HepG2 (cell line): ENCODE data around the gene MARF1. TPM values are rescaled to one million over a fixed set of nuclear protein-coding genes. Genes with fewer than 3 reads are reported as not detected.

Experiments used
- ATAD3A ChIP-seq: sonication (generic); formaldehyde crosslinking; IDR thresholded peaks from 2 replicates; pipeline ENCODE4 v1.4.0; 2020; ENCODE audit warnings: missing genetic modification reagents
- BHLHE40 ChIP-seq: IDR thresholded peaks from 2 replicates; pipeline ENCODE4 v1.6.1; 2011; ENCODE audit warnings: low read length, improper control_type of control experiment
- DBP ChIP-seq: sonication (generic); formaldehyde crosslinking; IDR thresholded peaks from 2 replicates; pipeline ENCODE4 v1.4.0; 2020; ENCODE audit warnings: missing genetic modification reagents; ENCODE audit errors: not compliant biosample characterization
- EED ChIP-seq: sonication (generic); formaldehyde crosslinking; IDR thresholded peaks from 2 replicates; pipeline ENCODE4 v1.5.0; 2020; ENCODE audit warnings: mild to moderate bottlenecking, missing genetic modification reagents
- FLYWCH1 ChIP-seq: sonication (generic); formaldehyde crosslinking; IDR thresholded peaks from 2 replicates; pipeline ENCODE4 v1.8.1; 2023; ENCODE audit warnings: mild to moderate bottlenecking, missing genetic modification reagents
- FOXK1 ChIP-seq: sonication (generic); formaldehyde crosslinking; IDR thresholded peaks from 2 replicates; pipeline ENCODE4 v1.4.0; 2020; ENCODE audit warnings: low read depth, missing genetic modification reagents, borderline replicate concordance
- GFI1 ChIP-seq: sonication (generic); formaldehyde crosslinking; IDR thresholded peaks from 2 replicates; pipeline ENCODE4 v1.5.0; 2020; ENCODE audit warnings: missing genetic modification reagents, mild to moderate bottlenecking, borderline replicate concordance
- GPBP1L1 ChIP-seq: sonication (generic); formaldehyde crosslinking; IDR thresholded peaks from 2 replicates; pipeline ENCODE4 v1.5.0; 2020; ENCODE audit warnings: mild to moderate bottlenecking, missing genetic modification reagents
- HNF4G ChIP-seq, 2 experiments: sonication (generic) in 1 of 2; formaldehyde crosslinking in 1 of 2; IDR thresholded peaks; 2 replicates each; pipeline versions ENCODE4 v1.4.0 to v1.6.1; 2011 to 2020; ENCODE audit warnings: borderline replicate concordance in 2 of 2, low read depth in 2 of 2, mild to moderate bottlenecking in 2 of 2, low read length in 1 of 2, missing genetic modification reagents in 1 of 2, moderate library complexity in 1 of 2
- HOXA5 ChIP-seq: sonication (generic); formaldehyde crosslinking; IDR thresholded peaks from 2 replicates; pipeline ENCODE4 v1.4.0; 2020; ENCODE audit warnings: missing genetic modification reagents
- KDM4B ChIP-seq: sonication (generic); formaldehyde crosslinking; IDR thresholded peaks from 2 replicates; pipeline ENCODE4 v1.4.0; 2020; ENCODE audit warnings: missing genetic modification reagents
- KLF11 ChIP-seq: IDR thresholded peaks from 2 replicates; pipeline ENCODE4 v1.6.1; 2016; ENCODE audit warnings: missing compliant biosample characterization
- NFYC ChIP-seq: IDR thresholded peaks from 2 replicates; pipeline ENCODE4 v1.6.1; 2016; ENCODE audit warnings: missing genetic modification reagents, missing compliant biosample characterization
- SOX6 ChIP-seq, 2 experiments: fragments of 450-650 bp in 1 of 2; sonication (generic) in 1 of 2; formaldehyde crosslinking in 1 of 2; IDR thresholded peaks; 2 replicates each; pipeline versions ENCODE4 v1.4.0 to v1.6.1; 2017 to 2020; ENCODE audit warnings: antibody characterized with exemption in 1 of 2, mild to moderate bottlenecking in 1 of 2, missing genetic modification reagents in 1 of 2
- TERF1 ChIP-seq: sonication (generic); formaldehyde crosslinking; IDR thresholded peaks from 2 replicates; pipeline ENCODE4 v1.8.0; 2022; ENCODE audit warnings: mild to moderate bottlenecking, missing genetic modification reagents, moderate library complexity
- ZBTB3 ChIP-seq: sonication (generic); formaldehyde crosslinking; IDR thresholded peaks from 2 replicates; pipeline ENCODE4 v1.4.0; 2020; ENCODE audit warnings: low read depth, mild to moderate bottlenecking, moderate library complexity, missing genetic modification reagents, borderline replicate concordance
- ZC3H4 ChIP-seq: sonication (generic); formaldehyde crosslinking; IDR thresholded peaks from 2 replicates; pipeline ENCODE4 v1.4.0; 2020; ENCODE audit warnings: missing genetic modification reagents, borderline replicate concordance
- ZNF143 ChIP-seq: sonication (generic); formaldehyde crosslinking; IDR thresholded peaks from 2 replicates; pipeline ENCODE4 v1.4.0; 2020; ENCODE audit warnings: missing genetic modification reagents
- ZNF232 ChIP-seq: sonication (generic); formaldehyde crosslinking; IDR thresholded peaks from 2 replicates; pipeline ENCODE4 v1.4.0; 2020; ENCODE audit warnings: missing genetic modification reagents, borderline replicate concordance
- ZNF331 ChIP-seq: sonication (generic); formaldehyde crosslinking; IDR thresholded peaks from 2 replicates; pipeline ENCODE4 v1.4.0; 2020; ENCODE audit warnings: missing genetic modification reagents
- ZNF33B ChIP-seq: sonication (generic); formaldehyde crosslinking; IDR thresholded peaks from 2 replicates; pipeline ENCODE4 v1.5.1; 2020; ENCODE audit warnings: mild to moderate bottlenecking, missing genetic modification reagents
- ZNF704 ChIP-seq: sonication (generic); formaldehyde crosslinking; IDR thresholded peaks from 2 replicates; pipeline ENCODE4 v1.8.1; 2023; ENCODE audit warnings: mild to moderate bottlenecking, inconsistent platforms, moderate library complexity, missing genetic modification reagents, borderline replicate concordance
- ZNF792 ChIP-seq: IDR thresholded peaks from 2 replicates; pipeline ENCODE4 v1.6.1; 2016
- polyA plus RNA-seq, 8 experiments: library from polyadenylated mRNA; depleted of rRNA in 3 of 8; stranded (reverse) in 7 of 8; unstranded in 1 of 8; fragments of >200 nt; fragmentation: Illumina TruSeq in 4 of 8; extraction: Trizol in 4 of 8; gene quantifications; 2 replicates each; pipeline versions ENCODE4 v1.2.1 to v1.2.3, GENCODE V29; 2011 to 2016; ENCODE audit warnings: low read depth in 4 of 8, missing spikeins in 1 of 8, mixed read lengths in 1 of 8; ENCODE audit not compliant: insufficient read depth in 1 of 8
- total RNA-seq, 5 experiments: library from RNA; depleted of rRNA; stranded (reverse); fragments of >200 nt; fragmentation: Illumina TruSeq; extraction: Trizol; gene quantifications; 2 replicates each; pipeline ENCODE4 v1.2.3, GENCODE V29; 2016; ENCODE audit warnings: low read depth in 1 of 5

MARF1 gene
- total and polyA plus RNA-seq, 2 of the 13 experiments (the other 11 are each of a cell fraction or from before 2014, with no cell fraction given): 8.7 to 20.7 TPM

- TF ChIP-seq ZBTB3 (no peak), KDM4B (CRISPR knock-in tag) (peak; percentile 50; the same call in 1 of the 2 replicates), ZNF331 (CRISPR knock-in tag) (peak; percentile 21; the same call in 1 of the 2 replicates), FOXK1 (no peak), DBP (CRISPR knock-in tag) (no peak), SOX6 (IDR thresholded peaks at IDR 0.05) (no peak), SOX6 (CRISPR knock-in tag; IDR thresholded peaks at IDR 0.05) (no peak), ZNF792 (CRISPR knock-in tag) (peak; percentile 42; the same call in 1 of the 2 replicates), ZC3H4 (CRISPR knock-in tag) (no peak), ZNF232 (peak; percentile 9; the same call in 1 of the 2 replicates), GFI1 (CRISPR knock-in tag) (no peak; the same call in 1 of the 2 replicates), BHLHE40 (no peak), TERF1 (CRISPR knock-in tag) (no peak), ATAD3A (CRISPR knock-in tag) (0 out of 2 replicates have a peak, but pooled peaks have one; percentile 44), ZNF704 (CRISPR knock-in tag) (0 out of 2 replicates have a peak, but pooled peaks have one; percentile 66), HOXA5 (no peak), ZNF143 (CRISPR knock-in tag) (no peak), EED (0 out of 2 replicates have a peak, but pooled peaks have one; percentile 50), NFYC (CRISPR knock-in tag) (peak; percentile 90), FLYWCH1 (no peak), ZNF33B (CRISPR knock-in tag) (peak; percentile 39), GPBP1L1 (CRISPR knock-in tag) (no peak), HNF4G (IDR thresholded peaks at IDR 0.05; ENCODE audit: borderline replicate concordance, low read depth, low read length) (no peak), HNF4G (CRISPR knock-in tag; IDR thresholded peaks at IDR 0.05; ENCODE audit: borderline replicate concordance, low read depth) (no peak; the same call in 1 of the 2 replicates), KLF11 (peak; percentile 22; the same call in 1 of the 2 replicates)
Observed at GRCh38 chr16:15650019-15650697, 7.2 kb upstream of the MARF1 start, which contains the start of gene NDE1 (continued).
